ENCODE results near the gene NAMPT. TPM values are rescaled to one million over a fixed set of nuclear protein-coding genes. Genes with fewer than 3 reads are reported as not detected.

NAMPT gene
- total RNA-seq, 2 experiments from 2014 or later, result 790 to 812 TPM

- H3K27ac Mint-ChIP-seq, result peak overlapping the region; percentile 77
- peak overlapping the region; percentile 63 for H3K4me3 Mint-ChIP-seq
- DNase-seq, result no peak
- ChIA-PET CTCF (interaction anchor here (0.7 to 2.2 kb wide), 5 partner anchors 9 to 183 kb away, joined by 3 to 13 read pairs (median 3); no protein-coding TSS in a partner anchor), POLR2A (interaction anchor here (1.1 to 2.0 kb wide), 4 partner anchors 9 to 147 kb away, joined by 3 to 7 read pairs (median 4); no protein-coding TSS in a partner anchor)
- intact Hi-C loops (cut with micrococcal nuclease), result loop anchor here (5.0 kb wide), 1 partner anchor 184 kb away; no protein-coding TSS in a partner anchor
- peaks cover 47% of the 10 kb centered on the region for H3K4me1 Mint-ChIP-seq (ENCODE audit: low read depth)
- TF ChIP-seq, protein P1, sequence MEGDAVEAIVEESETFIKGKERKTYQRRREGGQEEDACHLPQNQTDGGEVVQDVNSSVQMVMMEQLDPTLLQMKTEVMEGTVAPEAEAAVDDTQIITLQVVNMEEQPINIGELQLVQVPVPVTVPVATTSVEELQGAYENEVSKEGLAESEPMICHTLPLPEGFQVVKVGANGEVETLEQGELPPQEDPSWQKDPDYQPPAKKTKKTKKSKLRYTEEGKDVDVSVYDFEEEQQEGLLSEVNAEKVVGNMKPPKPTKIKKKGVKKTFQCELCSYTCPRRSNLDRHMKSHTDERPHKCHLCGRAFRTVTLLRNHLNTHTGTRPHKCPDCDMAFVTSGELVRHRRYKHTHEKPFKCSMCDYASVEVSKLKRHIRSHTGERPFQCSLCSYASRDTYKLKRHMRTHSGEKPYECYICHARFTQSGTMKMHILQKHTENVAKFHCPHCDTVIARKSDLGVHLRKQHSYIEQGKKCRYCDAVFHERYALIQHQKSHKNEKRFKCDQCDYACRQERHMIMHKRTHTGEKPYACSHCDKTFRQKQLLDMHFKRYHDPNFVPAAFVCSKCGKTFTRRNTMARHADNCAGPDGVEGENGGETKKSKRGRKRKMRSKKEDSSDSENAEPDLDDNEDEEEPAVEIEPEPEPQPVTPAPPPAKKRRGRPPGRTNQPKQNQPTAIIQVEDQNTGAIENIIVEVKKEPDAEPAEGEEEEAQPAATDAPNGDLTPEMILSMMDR (IDR thresholded peaks at IDR 0.05), result no peak
- no peak for ATAC-seq
- no peaks in the 10 kb centered on the region for H3K9me3 Mint-ChIP-seq
- no peaks in the 10 kb centered on the region for H3K27me3 Mint-ChIP-seq
- peaks cover 92% of the 10 kb centered on the region for H3K36me3 Mint-ChIP-seq (ENCODE audit: low read depth)
Observed at GRCh38 chr7:106278695-106279094, 6.1 kb downstream of the NAMPT start.

DNA sequence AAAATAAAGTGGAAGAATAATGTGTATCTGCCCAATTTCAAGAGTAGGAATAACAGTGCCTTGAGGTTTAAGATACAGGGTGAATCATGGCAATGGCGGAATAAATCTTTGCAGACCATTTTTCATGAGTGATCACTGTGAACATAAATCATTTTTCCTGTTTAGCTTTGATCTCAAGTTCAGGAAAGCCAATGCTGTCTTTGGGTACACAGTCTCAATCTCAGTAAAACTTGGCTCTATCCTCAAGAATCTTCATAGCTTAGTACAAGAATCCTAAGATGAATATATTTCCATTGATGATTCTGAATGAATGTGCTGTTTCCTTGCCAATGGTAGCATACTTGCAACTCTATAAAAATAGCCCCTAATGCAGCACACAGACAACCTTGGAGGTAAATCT lies 6.8 kb downstream of the NAMPT start:
- ChIA-PET CTCF (interaction anchor here (0.7 to 2.2 kb wide), 4 partner anchors 16 to 184 kb away, joined by 3 to 13 read pairs (median 4); no protein-coding TSS in a partner anchor), POLR2A (interaction anchor here (1.9 kb wide), 1 partner anchor 9 kb away, joined by 4 read pairs; no protein-coding TSS in a partner anchor)
- H3K9me3 Mint-ChIP-seq, result no peaks in the 10 kb centered on the region
- intact Hi-C loops (cut with micrococcal nuclease), result loop anchor here (5.0 kb wide), 1 partner anchor 184 kb away; no protein-coding TSS in a partner anchor
- H3K36me3 Mint-ChIP-seq (ENCODE audit: low read depth), result peaks cover 92% of the 10 kb centered on the region
- DNase-seq, result no peak
- TF ChIP-seq, protein P1 (IDR thresholded peaks at IDR 0.05), result no peak
- no peak for ATAC-seq
- H3K4me1 Mint-ChIP-seq (ENCODE audit: low read depth), result peaks cover 50% of the 10 kb centered on the region
- no peaks in the 10 kb centered on the region for H3K27me3 Mint-ChIP-seq
- peak overlapping the region; percentile 63 for H3K4me3 Mint-ChIP-seq
- peak overlapping the region; percentile 77 for H3K27ac Mint-ChIP-seq

DNA sequence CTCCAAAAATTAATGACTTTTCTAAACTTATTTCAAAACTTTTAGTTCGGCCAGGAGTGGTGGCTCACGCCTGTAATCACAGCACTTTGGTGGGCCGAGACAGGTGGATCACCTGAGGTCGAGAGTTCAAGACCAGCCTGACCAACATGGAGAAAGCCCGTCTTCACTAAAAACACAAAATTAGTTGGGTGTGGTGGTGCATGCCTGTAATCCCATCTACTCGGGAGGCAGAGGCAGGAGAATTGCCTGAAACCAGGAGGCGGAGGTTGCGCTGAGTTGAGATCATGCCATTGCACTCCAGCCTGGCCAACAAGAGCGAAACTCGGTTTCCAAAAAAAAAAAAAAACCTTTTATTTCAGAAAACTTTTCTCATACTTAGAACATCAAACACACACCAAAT lies 8.3 kb downstream of the NAMPT start:
- Mint-ChIP-seq H3K4me3 (peak overlapping the region; percentile 34), H3K27ac (no peak overlapping the region), H3K9me3 (no peaks in the 10 kb centered on the region), H3K4me1 (ENCODE audit: low read depth) (peaks cover 52% of the 10 kb centered on the region), H3K27me3 (no peaks in the 10 kb centered on the region), H3K36me3 (ENCODE audit: low read depth) (peaks cover 84% of the 10 kb centered on the region)
- ChIA-PET POLR2A (no interaction called here), CTCF (no interaction called here)
- ATAC-seq (no peak), DNase-seq (no peak)
- intact Hi-C loops (cut with micrococcal nuclease), result loop anchor here (5.0 kb wide), 1 partner anchor 186 kb away; no protein-coding TSS in a partner anchor
- TF ChIP-seq, protein P1 (IDR thresholded peaks at IDR 0.05), result no peak

DNA sequence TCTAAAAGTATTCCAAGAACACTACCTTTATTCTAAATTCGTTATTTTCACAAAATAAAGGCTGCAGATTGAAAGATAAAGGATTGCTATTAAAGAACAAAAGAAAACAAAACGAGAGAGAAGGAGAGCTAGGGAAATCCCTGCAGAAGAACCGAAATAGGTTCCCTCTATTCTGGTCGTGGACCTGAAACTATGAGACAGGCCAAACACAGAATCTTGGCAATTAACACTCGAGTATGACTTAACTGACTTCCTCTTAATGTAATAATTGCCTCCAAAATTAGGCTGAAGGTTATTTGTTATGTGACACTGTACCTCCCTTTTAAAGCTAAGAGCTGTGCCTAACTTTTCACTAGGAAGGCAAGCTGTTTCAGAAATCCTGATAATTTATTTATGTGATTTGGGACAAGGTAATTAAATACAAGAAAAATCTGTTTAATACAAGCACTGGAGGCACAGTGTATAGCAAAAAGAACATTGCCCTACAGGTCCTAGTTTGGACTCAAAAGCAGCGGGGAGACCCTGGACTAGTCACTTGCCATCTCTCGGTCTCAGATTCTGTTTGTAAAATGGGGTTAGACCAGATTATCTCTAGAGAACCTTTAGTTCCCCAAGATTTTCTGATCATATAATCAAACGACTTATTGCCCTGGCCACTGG lies 11.6 kb downstream of the NAMPT start:
- Mint-ChIP-seq H3K4me3 (no peak overlapping the region), H3K27ac (peak overlapping the region; percentile 42), H3K9me3 (no peaks in the 10 kb centered on the region), H3K27me3 (no peaks in the 10 kb centered on the region), H3K36me3 (ENCODE audit: low read depth) (peaks cover 83% of the 10 kb centered on the region), H3K4me1 (ENCODE audit: low read depth) (peaks cover 37% of the 10 kb centered on the region)
- TF ChIP-seq, protein P1 (IDR thresholded peaks at IDR 0.05), result no peak
- no peak for DNase-seq
- ChIA-PET POLR2A (interaction anchor here (0.9 to 2.6 kb wide), 5 partner anchors 12 to 212 kb away, joined by 3 to 10 read pairs (median 4); partner anchors contain the start of gene NAMPT), CTCF (interaction anchor here (1.3 to 4.2 kb wide), 3 partner anchors 19 to 189 kb away, joined by 3 to 15 read pairs (median 6); no protein-coding TSS in a partner anchor)
- intact Hi-C loops (cut with micrococcal nuclease), result no loop called here
- no peak for ATAC-seq
